GM19395 (cell line): ENCODE measurements around the gene RIC1.

Source experiments
- ATAC-seq: cut with Tn5 transposase; IDR thresholded peaks from one replicate; pipeline ENCODE4 v1.9.1; 2021; ENCODE audit warnings: mild to moderate bottlenecking, moderate library complexity; ENCODE audit not compliant: unreplicated experiment

Gene RIC1

GRCh38 chr9:5820425-5820824 is 191.5 kb downstream of the RIC1 start:
- ATAC-seq, result no peak

- ATAC-seq, result no peak
Observed at GRCh38 chr9:5825223-5825622, 196.3 kb downstream of the RIC1 start.
